Left lobe of liver (tissue), 2 donors: Measurements from ENCODE around the gene UAP1L1. TPM values are rescaled to one million over a fixed set of nuclear protein-coding genes. Genes with fewer than 3 reads are reported as not detected.

Experiments
- ATAC-seq: fragments of 200-7000 bp; cut with Tn5 transposase; one replicate; pipeline ENCODE4 v1.9.1; 2020; ENCODE audit warnings: mild to moderate bottlenecking, moderate library complexity
- DNase-seq: peaks from one replicate; pipeline ENCODE4 v3.0.0-alpha.2; 2020; ENCODE audit warnings: low spot score
- total RNA-seq: library from RNA; stranded (reverse); gene quantifications from one replicate; pipeline ENCODE4 v1.2.1, GENCODE V29; 2021
- donor health status: DM: no; HTN: no; CAD: no; lungs with moderate emphysema.
- donor health status: DM: no; HTN: yes; CAD: no.

The UAP1L1 gene
- total RNA-seq, 1 donor from 2014 or later, result 1.8 TPM

DNA sequence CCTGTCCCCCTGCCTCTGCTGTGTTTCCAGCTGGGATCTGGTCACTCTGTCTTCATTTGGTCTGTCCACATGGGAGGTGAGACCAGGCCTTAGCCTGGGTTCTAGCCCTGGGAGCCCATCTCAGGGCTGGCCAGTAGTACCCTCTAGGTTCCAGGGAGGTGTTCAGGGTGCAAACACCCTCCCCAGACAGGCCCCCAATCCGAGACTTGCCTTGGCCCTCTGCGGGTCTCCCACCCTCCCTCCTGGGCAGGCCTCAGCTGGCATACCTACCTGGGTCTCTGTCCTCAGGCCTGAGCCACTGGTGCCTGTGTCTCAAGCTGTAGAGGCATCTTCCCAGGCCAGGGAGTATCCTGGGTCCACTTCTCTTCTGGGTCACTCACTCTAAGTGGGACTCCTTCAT, 6.0 kb upstream of the UAP1L1 start:
- ATAC-seq, result no peak
- no peak for DNase-seq

DNA sequence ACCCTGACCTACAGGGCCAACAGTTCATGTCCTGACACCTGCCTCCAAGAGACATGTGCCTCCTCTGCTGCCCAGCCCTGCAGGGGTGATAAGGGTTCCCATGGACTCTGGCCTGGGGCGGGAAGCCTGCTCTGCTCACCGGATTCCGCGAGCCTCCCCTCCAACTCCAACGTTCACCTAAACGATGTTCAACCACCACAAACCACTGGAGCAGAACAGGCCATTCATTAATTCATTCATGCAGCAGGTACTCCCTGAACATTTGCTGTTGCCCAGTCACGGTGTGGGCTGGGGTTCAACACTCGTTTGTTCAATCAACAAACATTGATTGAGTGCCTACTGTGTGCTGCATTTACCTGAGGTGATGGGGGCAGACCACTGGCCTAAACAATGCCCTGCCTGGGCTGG, 3.3 kb upstream of the UAP1L1 start:
- DNase-seq (no peak), ATAC-seq (no peak)

DNA sequence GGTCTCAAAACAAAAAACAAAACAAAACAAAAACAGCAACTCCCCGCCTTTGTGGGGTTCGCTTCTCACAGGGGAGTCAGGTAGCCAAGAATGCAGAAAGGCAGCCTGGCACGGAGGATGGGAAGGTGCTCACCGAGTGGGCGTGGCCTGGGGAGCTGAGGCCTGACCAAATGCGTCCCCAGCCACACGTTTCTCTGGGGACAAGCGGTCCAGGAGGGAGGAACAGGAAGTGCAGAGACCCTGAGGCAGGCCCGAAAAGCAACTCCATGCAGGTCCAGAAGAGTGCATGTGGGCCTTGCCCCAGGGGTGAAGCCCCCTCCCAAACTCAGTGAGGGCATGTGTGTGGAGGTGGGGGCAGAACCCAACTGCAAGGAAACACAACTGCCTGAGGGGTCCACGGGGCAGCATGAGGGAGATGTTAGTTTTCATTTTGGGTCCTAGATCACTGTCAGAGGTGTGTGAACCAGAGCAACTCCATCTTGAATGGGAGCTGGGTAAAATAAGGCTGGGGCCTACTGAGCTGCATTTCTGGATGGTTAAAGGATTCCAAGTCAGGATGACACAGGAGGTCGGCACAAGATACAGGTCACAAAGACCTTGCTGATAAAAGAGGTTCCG, 2.6 kb upstream of the UAP1L1 start:
- ATAC-seq (no peak), DNase-seq (no peak)

DNA sequence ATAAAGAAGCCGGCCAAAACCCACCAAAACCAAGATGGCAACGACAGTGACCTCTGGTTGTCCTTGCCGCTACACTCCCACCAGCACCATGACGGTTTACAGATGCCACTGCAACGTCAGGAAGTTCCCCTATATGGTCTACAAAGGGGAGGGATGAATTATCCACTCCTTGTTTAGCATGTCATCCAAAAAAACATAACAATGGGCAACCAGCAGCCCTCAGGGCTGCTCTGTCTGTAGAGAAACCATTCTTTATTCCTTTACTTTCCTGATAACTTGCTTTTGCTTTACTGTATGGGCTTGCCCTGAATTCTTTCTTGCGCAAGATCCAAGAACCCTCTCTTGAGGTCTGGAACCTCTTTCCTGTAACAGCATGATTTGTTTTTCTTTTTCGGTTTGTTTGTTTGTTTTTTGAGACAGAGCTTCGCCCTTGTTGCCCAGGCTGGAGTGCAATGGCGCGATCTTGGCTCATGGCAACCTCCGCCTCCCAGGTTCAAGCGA, 2.0 kb upstream of the UAP1L1 start:
- no peak for ATAC-seq

DNA sequence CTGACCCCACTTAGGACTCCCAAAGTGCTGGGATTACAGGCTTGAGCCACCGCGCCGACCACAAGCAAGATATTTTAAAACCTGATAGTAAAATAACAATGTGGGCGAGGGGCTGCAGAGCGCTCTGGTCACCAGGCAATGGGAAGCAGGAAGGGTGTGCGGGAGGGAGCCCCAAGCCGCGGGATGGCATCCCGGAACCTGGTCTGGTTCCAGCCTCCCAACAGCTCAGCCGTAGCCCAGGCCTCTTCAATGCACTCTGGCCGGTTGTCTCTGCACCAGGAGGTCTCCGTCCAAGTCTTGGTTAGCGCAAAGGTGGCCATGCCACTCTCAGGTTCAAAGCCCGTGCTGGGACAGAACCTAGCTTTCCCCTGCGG, 694 bp upstream of the UAP1L1 start:
- ATAC-seq (no peak), DNase-seq (no peak)

More for the DNA sequence above, 2.0 kb upstream of the UAP1L1 start:
- DNase-seq, result no peak

DNA sequence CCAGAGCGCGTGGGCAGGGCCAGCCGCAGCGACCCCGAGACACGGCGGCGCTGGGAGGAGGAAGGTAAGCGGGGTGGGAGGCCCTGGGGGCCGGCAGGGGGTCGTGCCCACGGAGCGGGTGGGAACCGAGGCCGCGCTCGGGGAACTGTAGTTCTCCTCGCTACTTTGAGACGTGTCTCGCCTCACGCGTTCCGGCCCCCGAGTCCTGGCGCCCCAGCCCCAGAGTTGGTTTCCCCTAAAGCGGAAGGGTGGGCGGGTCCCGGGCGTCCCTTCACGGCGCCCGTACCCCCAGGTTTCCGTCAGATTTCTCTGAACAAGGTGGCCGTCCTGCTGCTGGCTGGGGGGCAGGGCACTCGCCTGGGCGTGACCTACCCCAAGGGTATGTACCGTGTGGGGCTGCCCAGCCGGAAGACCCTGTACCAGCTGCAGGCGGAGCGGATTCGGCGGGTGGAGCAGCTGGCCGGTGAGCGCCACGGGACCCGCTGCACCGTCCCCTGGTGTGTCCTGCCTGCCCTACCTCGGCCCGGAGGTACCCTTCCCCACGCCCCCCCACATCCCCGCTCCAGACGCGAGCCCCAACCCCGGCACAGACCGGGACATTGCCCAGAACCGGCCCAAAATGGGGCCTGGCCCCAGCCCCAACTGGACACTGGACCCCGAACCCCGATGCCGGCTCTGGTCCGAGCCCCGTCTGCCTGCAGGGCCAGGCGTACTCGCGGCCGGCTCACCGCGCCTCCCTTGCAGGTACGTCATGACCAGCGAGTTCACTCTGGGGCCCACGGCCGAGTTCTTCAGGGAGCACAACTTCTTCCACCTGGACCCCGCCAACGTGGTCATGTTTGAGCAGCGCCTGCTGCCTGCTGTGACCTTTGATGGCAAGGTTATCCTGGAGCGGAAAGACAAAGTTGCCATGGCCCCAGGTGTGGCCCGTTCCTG, 709 bp downstream of the UAP1L1 start:
- ATAC-seq (no peak), DNase-seq (peak; percentile 49)

DNA sequence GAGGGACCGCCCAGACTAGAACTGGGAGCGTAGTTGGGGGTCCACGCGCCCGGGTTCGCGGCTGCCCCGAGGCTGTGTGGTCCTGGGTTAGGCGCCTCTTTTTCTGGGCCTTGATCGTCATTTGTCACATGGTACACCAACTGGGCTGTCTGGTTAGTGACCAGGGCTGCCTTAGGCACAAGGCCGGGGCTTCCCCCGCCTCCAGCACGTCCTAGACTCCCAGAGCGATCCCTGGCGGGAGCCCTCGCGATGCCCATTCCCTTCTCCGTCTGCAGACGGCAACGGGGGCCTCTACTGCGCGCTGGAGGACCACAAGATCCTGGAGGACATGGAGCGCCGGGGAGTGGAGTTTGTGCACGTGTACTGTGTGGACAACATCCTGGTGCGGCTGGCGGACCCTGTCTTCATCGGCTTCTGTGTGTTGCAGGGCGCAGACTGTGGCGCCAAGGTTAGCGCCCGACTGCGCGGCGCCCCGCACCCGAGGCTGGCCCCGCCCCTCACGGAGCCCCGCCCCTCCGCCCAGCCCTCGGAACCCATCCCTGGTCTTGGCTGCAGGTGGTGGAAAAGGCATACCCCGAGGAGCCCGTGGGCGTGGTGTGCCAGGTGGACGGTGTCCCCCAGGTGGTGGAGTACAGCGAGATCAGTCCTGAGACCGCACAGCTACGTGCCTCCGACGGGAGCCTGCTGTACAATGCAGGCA, 1.5 kb downstream of the UAP1L1 start:
- DNase-seq (peak; percentile 44), ATAC-seq (peak; percentile 32)

DNA sequence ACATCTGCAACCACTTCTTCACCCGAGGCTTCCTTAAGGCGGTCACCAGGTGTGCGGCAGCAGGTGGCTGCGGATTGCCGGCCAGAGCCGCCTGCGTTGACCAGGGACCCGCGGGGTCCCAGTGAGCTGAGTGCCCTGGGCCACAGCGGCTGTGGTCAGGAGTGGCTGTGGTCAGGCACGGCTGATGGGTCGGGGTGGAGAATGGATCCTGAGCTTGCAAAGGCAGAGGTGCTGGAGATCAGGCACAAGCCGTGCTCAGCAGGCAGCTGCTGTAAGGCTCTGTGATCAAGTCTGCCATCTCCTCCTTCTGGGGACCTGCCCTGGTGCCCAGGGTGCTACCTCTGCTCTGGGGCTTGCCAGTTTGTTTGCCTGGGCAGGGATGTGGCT, 2.1 kb downstream of the UAP1L1 start:
- ATAC-seq (no peak), DNase-seq (no peak)

DNA sequence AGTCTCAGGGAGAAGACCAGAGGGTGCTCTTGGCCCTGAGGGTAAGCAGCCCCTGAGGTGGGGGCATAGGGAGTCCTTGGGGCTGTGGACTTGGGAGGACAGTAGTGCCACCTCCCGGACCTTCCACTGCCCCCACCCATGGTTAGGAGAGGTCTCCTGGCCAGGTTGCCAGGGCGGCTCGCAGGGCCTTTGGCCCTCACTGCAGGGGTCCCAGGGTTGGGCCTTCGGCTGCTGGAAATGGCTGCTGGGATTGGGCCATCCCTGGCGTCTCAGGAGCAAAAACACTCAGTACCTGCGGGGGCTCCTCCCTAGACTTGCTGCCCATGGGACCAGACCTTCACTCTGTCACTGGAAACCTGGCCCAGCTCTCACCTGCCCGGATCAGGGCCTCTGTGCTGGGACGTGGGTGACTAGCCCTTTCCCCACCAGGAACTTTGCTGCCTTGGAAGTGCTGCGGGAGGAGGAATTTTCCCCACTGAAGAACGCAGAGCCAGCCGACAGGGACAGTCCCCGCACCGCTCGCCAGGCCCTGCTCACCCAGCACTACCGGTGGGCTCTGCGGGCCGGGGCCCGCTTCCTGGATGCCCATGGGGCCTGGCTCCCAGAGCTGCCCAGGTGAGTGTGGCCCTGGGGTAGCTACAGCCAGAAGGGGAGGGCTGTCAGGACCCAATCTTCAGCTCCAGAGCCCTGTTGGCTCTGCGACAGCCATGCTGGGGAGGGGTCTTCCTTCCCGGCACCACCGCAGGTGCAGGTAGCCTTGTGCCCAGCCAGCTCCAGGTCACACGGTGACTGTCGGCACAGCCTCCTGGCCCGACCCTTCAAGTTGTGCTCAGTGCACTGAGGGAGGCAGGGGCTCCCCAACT, 3.2 kb downstream of the UAP1L1 start:
- ATAC-seq, result no peak
- no peak for DNase-seq

DNA sequence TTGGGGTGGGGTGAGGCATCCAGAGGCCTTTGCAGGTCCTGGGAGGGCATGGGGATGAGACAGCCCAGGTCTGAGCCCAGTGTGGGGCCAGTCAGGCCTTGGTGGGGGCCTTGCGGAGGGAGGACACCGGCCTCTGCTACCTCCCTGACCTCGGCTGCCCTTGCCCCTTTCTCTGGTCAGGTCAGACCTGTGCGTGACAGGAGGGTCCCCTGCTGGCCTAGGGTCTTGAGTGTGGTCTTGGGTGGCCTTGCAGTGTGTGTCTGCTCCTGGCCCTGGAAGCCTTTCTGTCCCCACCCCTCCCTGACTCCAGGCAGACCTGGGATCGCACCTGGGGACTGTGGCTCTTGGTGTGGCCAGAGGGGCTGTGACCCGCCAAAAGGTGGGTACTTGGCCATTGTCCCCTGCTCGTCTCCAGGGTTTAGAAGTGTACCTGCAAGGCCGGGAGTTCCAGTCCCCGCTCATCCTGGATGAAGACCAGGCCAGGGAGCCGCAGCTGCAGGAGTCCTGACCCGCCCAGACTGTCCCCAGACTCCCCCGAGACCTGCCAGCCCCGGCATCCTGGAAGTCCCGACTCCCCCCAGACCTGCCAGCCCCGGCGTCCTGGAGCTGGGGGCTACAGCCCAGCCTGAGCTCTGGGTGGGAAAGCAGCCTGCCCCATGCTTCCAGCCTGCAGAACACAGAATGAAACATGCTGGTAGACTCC, 5.1 kb downstream of the UAP1L1 start:
- ATAC-seq, result no peak
- peak; percentile 44 for DNase-seq

DNA sequence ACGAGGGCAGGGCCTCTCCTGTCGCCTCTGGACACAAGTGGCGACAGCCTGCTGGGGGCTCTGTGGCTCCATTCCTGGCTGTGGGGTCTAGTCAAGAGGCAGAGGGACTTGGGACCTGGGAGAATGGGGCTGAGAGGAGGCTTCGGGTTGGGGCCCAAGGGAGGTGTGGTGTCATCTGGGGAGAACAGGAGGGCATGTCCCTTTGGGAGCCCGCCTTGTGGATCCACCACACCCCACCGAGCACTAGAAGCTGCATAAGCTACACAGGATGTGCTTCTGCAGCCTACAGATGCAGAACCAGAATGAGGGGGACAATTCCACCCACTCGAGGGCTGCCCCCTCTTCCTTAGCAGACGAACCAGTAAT, 5.6 kb downstream of the UAP1L1 start:
- DNase-seq (no peak), ATAC-seq (no peak)

DNA sequence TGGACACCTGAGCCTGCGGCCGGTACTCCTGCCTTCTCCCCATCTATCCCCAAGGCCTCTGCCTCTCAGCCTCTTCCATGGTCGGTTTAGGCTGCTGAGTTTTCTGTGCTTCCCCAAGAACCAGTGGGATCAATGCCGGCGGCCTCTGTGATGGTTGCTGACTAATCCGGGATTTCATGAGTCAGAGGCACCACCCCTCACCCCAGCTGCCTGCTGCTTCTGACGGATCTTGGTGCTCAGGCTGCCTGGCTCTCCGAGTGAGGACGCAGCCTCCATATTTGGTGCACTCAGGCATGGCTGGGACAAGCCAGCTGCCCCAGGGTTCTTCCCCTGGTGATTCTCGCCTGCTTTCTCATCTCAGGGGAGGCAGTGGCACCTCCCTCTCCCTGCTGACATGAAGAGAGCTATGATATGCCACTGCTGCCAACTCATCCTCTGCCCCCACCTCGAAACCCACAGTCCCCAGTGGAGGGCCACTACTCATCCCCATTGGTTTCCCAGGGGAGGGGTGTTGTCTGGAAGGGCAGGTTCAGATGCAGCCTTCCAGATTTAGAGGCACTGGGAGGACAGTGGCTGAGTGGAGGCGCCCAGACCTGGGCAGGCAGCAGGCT, 6.2 kb downstream of the UAP1L1 start:
- DNase-seq (no peak), ATAC-seq (no peak)

DNA sequence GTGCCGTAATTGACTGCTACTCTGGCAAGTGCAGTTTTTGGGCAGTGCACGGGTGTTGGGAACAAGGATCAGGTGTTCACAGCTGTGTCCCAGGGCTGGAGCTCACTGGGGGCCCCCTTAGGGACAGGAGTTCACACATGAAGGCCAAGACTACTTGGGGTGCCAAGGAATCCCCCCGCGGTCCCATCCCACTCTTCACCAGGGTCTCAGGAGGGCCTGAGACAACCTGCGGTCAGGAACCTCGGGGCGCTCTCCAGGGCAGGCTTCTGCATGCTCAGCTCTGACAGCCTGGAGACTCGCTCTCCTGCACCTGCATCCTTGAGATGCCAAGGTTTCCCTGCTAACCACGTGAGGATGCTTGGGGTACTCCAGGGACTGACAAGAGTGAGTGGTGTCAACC, 7.2 kb downstream of the UAP1L1 start:
- ATAC-seq (no peak), DNase-seq (no peak)

DNA sequence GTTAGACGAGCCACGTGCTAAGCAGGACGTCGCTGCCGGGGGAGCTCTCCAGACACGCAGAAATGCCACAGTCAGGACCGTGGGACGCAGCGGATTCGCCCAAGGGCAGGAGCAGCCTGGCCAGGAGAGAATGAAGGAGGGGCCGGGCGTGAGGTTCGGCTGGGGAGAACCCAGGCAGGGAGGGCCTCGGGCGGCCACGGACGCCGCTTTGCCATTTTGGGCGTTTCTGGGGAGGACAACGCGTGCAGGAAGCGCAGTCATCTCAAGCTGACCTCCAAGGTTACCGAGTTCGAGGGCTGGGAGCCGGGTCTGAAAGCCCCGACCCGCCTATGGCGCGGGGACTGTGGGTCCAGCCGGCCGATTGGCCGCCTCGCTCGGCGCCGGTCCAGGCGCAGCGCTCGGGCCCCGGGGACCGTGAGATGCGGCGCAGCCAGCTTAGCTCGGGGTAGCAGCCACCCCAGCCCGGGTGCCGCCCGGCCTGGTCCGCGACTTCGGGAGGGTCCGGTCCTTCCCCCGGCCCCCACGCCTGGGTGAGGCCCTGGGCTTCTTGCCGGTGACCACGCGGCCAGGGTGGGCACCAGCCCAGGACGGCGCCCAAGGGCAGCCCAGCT, 8.7 kb downstream of the UAP1L1 start:
- ATAC-seq (peak; percentile 33), DNase-seq (no peak)

DNA sequence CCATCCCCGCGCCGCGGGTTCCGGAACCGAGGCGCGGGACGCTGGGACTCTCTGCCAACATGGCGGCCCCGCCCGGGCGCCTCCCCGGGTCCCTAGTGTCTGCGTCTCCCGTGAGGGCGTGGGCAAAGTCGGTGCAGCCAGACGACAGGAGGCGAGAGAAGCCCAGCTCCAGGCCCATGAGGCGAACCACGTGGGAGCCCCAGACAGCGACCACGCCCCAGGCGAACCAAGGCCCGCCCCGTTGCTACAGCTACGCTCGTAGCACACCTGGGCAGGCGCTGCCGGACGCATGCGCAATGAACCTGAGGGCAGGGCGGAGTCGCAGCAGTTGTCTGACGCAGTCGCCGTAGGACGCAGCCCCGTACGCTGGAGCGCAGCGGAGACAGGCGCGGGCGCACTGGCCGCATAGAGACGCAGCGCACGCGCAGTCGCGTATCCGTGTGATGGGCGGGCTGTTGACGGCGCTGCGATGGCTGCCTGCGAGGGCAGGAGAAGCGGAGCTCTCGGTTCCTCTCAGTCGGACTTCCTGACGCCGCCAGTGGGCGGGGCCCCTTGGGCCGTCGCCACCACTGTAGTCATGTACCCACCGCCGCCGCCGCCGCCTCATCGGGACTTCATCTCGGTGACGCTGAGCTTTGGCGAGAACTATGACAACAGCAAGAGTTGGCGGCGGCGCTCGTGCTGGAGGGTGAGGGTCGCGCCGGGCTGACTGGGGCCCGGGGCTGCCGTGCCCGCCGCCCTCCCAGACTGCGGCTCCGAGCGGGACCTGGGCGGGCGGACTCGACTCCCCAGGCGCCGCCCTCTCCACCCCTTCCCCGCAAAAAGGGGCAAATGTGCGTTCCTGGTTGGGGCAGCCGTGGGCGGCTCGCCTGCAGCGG, 9.5 kb downstream of the UAP1L1 start, which contains the start of gene MAN1B1:
Gene MAN1B1 (plus strand): TSS at position 455 of the 878 bp plus-strand sequence. CDS start 15 bp downstream, at position 470.
- ATAC-seq (peak; percentile 91), DNase-seq (peak; percentile 100)

DNA sequence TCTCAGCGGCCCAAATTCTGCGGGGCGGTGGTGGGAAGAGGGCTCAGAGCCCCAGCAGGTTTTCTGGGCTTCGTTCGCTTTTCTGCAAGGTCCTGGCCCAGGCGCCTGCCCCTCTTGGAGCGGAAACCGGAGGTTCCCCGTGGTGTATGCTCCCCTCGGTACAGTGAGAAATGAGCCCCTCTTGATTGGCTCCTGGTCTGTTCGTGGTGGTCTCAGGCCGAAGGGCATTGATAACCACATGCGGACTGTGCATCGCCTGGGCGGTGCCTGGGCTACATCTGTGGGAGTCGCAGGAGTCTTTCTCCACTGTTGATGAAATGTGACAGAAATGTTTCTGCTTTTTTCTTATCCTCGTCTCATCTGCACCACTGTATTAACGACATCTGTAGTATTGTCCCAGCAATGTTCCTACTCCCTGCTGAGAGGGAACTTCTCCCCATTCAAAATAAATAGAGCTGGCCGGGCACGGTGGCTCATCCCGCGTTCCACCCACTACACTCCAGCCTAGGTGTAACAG, 10.2 kb downstream of the UAP1L1 start:
- no peak for DNase-seq
- no peak for ATAC-seq

DNA sequence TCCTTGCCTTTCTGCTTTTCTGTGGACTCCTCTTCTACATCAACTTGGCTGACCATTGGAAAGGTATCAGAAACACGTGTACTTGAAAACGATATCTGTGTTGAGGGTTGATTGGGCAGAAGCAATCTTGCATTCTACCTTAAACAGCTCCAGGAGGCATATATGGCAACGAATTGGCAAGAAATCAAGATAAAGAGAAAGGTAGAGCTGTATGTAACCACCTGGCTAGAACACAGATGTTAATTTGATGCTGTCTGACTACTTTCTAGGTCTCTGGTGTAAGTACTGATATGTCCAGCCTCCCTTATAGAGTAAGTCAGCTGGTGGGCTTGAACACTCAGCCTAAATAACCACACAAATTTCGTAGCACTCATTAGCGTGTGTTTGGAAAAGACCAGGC, 10.8 kb downstream of the UAP1L1 start:
- ATAC-seq, result no peak
- DNase-seq, result no peak
